GM12878 (cell line): Measurements from ENCODE around the gene MRPL39. TPM values are rescaled to one million over a fixed set of nuclear protein-coding genes. Genes with fewer than 3 reads are reported as not detected.

Experiments used
- CREM ChIP-seq: IDR thresholded peaks from 2 replicates; pipeline ENCODE4 v1.6.1; 2014; ENCODE audit warnings: antibody characterized with exemption, low read depth
- EZH2 ChIP-seq: IDR thresholded peaks from 2 replicates; pipeline ENCODE4 v1.6.1; 2012; ENCODE audit warnings: low read depth, mild to moderate bottlenecking, control low read depth, inconsistent platforms, low read length, borderline replicate concordance; ENCODE audit not compliant: control insufficient read depth
- FOXM1 ChIP-seq: IDR thresholded peaks from 2 replicates; pipeline ENCODE4 v1.6.1; 2012; ENCODE audit warnings: low read depth, mild to moderate bottlenecking, inconsistent platforms, low read length, moderate library complexity
- NR2C2 ChIP-seq: IDR thresholded peaks from 2 replicates; pipeline ENCODE4 v1.6.1; 2011; ENCODE audit warnings: borderline replicate concordance, low read depth; ENCODE audit not compliant: control insufficient read depth, insufficient read length
- NR2F1 ChIP-seq: fragments of 450-650 bp; conservative IDR thresholded peaks from 2 replicates; pipeline ENCODE4 v1.6.1; 2017; ENCODE audit warnings: mild to moderate bottlenecking
- POLR2AphosphoS5 ChIP-seq: IDR thresholded peaks from 2 replicates; pipeline ENCODE4 v1.6.1; 2011; ENCODE audit warnings: mild to moderate bottlenecking, low read length, inconsistent platforms
- POU2F2 ChIP-seq: IDR thresholded peaks from 3 replicates; pipeline ENCODE4 v1.6.1; 2011; ENCODE audit warnings: low read depth, mild to moderate bottlenecking, low read length, borderline replicate concordance
- SPI1 ChIP-seq: IDR thresholded peaks from 2 replicates; pipeline ENCODE4 v1.6.1; 2011; ENCODE audit warnings: low read depth, mild to moderate bottlenecking, low read length, moderate library complexity, borderline replicate concordance; ENCODE audit not compliant: insufficient read depth
- STAT3 ChIP-seq: IDR thresholded peaks from 2 replicates; pipeline ENCODE4 v1.6.1; 2011; ENCODE audit warnings: low read depth, low read length, improper control_type of control experiment
- WRNIP1 ChIP-seq: IDR thresholded peaks from 2 replicates; pipeline ENCODE4 v1.6.1; 2011; ENCODE audit warnings: low read depth, low read length, improper control_type of control experiment, borderline replicate concordance
- ZBTB4 ChIP-seq: fragments of 450-650 bp; formaldehyde crosslinking; IDR thresholded peaks from 2 replicates; pipeline ENCODE4 v1.4.0; 2022; ENCODE audit warnings: mild to moderate bottlenecking, moderate library complexity
- ZNF274 ChIP-seq: IDR thresholded peaks from one replicate; pipeline ENCODE4 v1.8.0; 2011; ENCODE audit not compliant: insufficient read length, insufficient read depth
- polyA plus RNA-seq, 11 experiments: library from polyadenylated mRNA; depleted of rRNA in 4 of 11; unstranded in 6 of 11; stranded (reverse) in 5 of 11; fragments of >200 nt; fragmentation: Nextera tagmentation in 4 of 11; fragmentation: Illumina TruSeq in 1 of 11; extraction: Ambion mirVana in 4 of 11; extraction: Trizol in 1 of 11; gene quantifications; 1 replicate in 1 of 11; 2 replicates in 10 of 11; pipeline versions ENCODE4 v1.2.1 to v1.2.3, GENCODE V29; 2011 to 2016; ENCODE audit warnings: inconsistent platforms in 2 of 11, missing spikeins in 2 of 11, low read depth in 1 of 11
- total RNA-seq, 4 experiments: library from RNA; depleted of rRNA in 3 of 4; stranded (reverse); fragments of >200 nt in 3 of 4; fragmentation: Illumina TruSeq in 1 of 4; extraction: Trizol in 1 of 4; gene quantifications; 2 replicates each; pipeline versions ENCODE4 v1.2.1 to v1.2.3, GENCODE V29; 2013 to 2021
- TF ChIP-seq, protein P1 (sequence below): fragments of 450-650 bp; IDR thresholded peaks from 2 replicates; pipeline ENCODE4 v1.6.1; 2016; ENCODE audit warnings: mild to moderate bottlenecking
- TF ChIP-seq, protein P2 (sequence below): fragments of 450-650 bp; formaldehyde crosslinking; IDR thresholded peaks from 2 replicates; pipeline ENCODE4 v1.5.0; 2022; ENCODE audit warnings: mild to moderate bottlenecking, missing genetic modification characterization
- TF ChIP-seq, protein P3 (sequence below): fragments of 450-650 bp; IDR thresholded peaks from 2 replicates; pipeline ENCODE4 v1.6.1; 2018; ENCODE audit warnings: mild to moderate bottlenecking, low read depth, moderate library complexity; ENCODE audit not compliant: partially characterized antibody
- TF ChIP-seq, protein P4 (sequence below): fragments of 450-650 bp; IDR thresholded peaks from 2 replicates; pipeline ENCODE4 v1.6.1; 2014; ENCODE audit warnings: mild to moderate bottlenecking

Gene MRPL39
- total and polyA plus RNA-seq, 10 of the 15 experiments (the other 5 are each of a cell fraction or from before 2014, with no cell fraction given), result 68.8 to 292 (median 120) TPM

- TF ChIP-seq FOXM1, result no peak
- TF ChIP-seq SPI1, result no peak
- TF ChIP-seq POLR2AphosphoS5, result peak; percentile 85
- no peak for TF ChIP-seq ZBTB4 (CRISPR knock-in tag)
- TF ChIP-seq WRNIP1, result peak; percentile 57; the same call in 1 of the 2 replicates
- TF ChIP-seq, protein P1, sequence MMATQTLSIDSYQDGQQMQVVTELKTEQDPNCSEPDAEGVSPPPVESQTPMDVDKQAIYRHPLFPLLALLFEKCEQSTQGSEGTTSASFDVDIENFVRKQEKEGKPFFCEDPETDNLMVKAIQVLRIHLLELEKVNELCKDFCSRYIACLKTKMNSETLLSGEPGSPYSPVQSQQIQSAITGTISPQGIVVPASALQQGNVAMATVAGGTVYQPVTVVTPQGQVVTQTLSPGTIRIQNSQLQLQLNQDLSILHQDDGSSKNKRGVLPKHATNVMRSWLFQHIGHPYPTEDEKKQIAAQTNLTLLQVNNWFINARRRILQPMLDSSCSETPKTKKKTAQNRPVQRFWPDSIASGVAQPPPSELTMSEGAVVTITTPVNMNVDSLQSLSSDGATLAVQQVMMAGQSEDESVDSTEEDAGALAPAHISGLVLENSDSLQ, result no peak
- no peak for TF ChIP-seq CREM
- TF ChIP-seq, protein P2, sequence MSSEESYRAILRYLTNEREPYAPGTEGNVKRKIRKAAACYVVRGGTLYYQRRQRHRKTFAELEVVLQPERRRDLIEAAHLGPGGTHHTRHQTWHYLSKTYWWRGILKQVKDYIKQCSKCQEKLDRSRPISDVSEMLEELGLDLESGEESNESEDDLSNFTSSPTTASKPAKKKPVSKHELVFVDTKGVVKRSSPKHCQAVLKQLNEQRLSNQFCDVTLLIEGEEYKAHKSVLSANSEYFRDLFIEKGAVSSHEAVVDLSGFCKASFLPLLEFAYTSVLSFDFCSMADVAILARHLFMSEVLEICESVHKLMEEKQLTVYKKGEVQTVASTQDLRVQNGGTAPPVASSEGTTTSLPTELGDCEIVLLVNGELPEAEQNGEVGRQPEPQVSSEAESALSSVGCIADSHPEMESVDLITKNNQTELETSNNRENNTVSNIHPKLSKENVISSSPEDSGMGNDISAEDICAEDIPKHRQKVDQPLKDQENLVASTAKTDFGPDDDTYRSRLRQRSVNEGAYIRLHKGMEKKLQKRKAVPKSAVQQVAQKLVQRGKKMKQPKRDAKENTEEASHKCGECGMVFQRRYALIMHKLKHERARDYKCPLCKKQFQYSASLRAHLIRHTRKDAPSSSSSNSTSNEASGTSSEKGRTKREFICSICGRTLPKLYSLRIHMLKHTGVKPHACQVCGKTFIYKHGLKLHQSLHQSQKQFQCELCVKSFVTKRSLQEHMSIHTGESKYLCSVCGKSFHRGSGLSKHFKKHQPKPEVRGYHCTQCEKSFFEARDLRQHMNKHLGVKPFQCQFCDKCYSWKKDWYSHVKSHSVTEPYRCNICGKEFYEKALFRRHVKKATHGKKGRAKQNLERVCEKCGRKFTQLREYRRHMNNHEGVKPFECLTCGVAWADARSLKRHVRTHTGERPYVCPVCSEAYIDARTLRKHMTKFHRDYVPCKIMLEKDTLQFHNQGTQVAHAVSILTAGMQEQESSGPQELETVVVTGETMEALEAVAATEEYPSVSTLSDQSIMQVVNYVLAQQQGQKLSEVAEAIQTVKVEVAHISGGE (CRISPR knock-in tag), result no peak
- no peak for TF ChIP-seq STAT3
- no peak for TF ChIP-seq EZH2
- peak; percentile 36; the same call in 1 of the 3 replicates for TF ChIP-seq POU2F2
- no peak for TF ChIP-seq NR2C2
- no peak for TF ChIP-seq ZNF274
- TF ChIP-seq, protein P3, sequence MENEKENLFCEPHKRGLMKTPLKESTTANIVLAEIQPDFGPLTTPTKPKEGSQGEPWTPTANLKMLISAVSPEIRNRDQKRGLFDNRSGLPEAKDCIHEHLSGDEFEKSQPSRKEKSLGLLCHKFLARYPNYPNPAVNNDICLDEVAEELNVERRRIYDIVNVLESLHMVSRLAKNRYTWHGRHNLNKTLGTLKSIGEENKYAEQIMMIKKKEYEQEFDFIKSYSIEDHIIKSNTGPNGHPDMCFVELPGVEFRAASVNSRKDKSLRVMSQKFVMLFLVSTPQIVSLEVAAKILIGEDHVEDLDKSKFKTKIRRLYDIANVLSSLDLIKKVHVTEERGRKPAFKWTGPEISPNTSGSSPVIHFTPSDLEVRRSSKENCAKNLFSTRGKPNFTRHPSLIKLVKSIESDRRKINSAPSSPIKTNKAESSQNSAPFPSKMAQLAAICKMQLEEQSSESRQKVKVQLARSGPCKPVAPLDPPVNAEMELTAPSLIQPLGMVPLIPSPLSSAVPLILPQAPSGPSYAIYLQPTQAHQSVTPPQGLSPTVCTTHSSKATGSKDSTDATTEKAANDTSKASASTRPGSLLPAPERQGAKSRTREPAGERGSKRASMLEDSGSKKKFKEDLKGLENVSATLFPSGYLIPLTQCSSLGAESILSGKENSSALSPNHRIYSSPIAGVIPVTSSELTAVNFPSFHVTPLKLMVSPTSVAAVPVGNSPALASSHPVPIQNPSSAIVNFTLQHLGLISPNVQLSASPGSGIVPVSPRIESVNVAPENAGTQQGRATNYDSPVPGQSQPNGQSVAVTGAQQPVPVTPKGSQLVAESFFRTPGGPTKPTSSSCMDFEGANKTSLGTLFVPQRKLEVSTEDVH, result no peak
- TF ChIP-seq, protein P4, sequence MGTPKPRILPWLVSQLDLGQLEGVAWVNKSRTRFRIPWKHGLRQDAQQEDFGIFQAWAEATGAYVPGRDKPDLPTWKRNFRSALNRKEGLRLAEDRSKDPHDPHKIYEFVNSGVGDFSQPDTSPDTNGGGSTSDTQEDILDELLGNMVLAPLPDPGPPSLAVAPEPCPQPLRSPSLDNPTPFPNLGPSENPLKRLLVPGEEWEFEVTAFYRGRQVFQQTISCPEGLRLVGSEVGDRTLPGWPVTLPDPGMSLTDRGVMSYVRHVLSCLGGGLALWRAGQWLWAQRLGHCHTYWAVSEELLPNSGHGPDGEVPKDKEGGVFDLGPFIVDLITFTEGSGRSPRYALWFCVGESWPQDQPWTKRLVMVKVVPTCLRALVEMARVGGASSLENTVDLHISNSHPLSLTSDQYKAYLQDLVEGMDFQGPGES, result no peak
- TF ChIP-seq NR2F1, result no peak
Observed at GRCh38 chr21:25571726-25572121, 35.6 kb downstream of the MRPL39 start (continued).
